ENCODE measurements around the gene SPEG.

Gene SPEG

DNA sequence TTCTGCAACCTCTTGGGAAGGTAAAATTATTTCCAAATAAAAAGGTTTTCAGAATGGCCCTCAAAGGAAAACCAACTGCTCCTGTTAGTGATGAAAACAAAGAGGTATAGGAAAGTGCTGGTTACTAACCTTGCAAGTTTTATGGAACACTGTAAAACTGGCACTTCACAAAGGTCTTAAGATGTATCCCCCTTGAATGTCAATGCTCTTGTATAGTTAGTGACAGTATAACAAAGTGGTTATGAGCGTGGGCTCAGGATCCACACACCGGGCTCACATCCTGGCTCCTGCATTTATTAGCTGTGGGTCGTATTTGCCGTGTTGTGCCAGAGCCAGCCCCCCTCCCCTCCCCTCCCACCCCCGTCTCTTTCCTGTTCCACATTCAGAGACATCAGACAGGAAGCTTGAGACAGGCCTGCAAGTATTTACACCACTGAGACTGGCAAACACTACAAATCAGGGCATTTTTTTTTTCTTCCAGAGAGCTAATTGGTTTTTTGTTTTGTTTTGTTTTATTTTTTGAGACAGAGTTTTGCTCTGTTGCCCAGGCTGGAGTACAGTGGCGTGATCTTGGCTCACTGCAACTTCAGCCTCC is 37.7 kb upstream of the SPEG start:
- Histone ChIP-seq H2BK15ac (ENCODE audit: low read length) (no peak overlapping the region), H3K4me1 (ENCODE audit: control insufficient read depth in 2 of 2, insufficient read depth in 1 of 2, low read depth in 1 of 2, low read length in 2 of 2) (peaks cover 2 to 3% of the 10 kb centered on the region in 2 donors), H3K27me3 (ENCODE audit: control insufficient read depth in 3 of 3, insufficient read depth in 3 of 3, low read depth in 1 of 3, low read length in 3 of 3) (peaks cover 0 to 19% (median 0%) of the 10 kb centered on the region in 3 experiments), H3K23ac (ENCODE audit: low read depth, low read length, poor library complexity) (no peak overlapping the region), H2BK12ac (ENCODE audit: low read length) (no peak overlapping the region), H4K91ac (ENCODE audit: low read depth, low read length, poor library complexity) (no peak overlapping the region), H3K4me3 (ENCODE audit: low read length in 2 of 2) (no peak overlapping the region), H3K18ac (ENCODE audit: low read length) (no peak overlapping the region), H2BK120ac (ENCODE audit: low read depth, low read length) (no peak overlapping the region), H3K79me1 (ENCODE audit: low read depth, low read length) (no peaks in the 10 kb centered on the region), H3K4ac (ENCODE audit: low read length) (no peak overlapping the region), H3K9ac (ENCODE audit: low read depth, low read length, poor library complexity) (no peak overlapping the region), H4K8ac (ENCODE audit: low read depth, low read length) (no peak overlapping the region), H3K9me3 (replicated peaks in 1 of 2; ENCODE audit: control insufficient read depth in 2 of 2, insufficient read depth in 1 of 2, low read depth in 1 of 2, low read length in 2 of 2) (no peaks in the 10 kb centered on the region), H3K36me3 (replicated peaks in 1 of 2; ENCODE audit: control insufficient read depth in 2 of 2, insufficient read depth in 2 of 2, low read length in 2 of 2) (no peaks in the 10 kb centered on the region), H2AK5ac (ENCODE audit: low read depth, low read length) (no peak overlapping the region), H3K27ac (replicated peaks; ENCODE audit: low read length) (no peak overlapping the region), H2AFZ (ENCODE audit: low read length) (no peak overlapping the region), H3K14ac (ENCODE audit: low read length) (no peak overlapping the region), H3K4me2 (ENCODE audit: insufficient read depth, low read length, poor library complexity, severe bottlenecking) (no peak overlapping the region), H2BK5ac (ENCODE audit: low read length) (no peak overlapping the region)
- DNase-seq (ENCODE audit: low spot score), result no peak
- WGBS, 2 donors (ENCODE audit: extremely low coverage in 2 of 2, insufficient read length in 2 of 2, insufficient replicate concordance in 1 of 2), result no CpG with 5 or more reads among the region's 6 CpGs

DNA sequence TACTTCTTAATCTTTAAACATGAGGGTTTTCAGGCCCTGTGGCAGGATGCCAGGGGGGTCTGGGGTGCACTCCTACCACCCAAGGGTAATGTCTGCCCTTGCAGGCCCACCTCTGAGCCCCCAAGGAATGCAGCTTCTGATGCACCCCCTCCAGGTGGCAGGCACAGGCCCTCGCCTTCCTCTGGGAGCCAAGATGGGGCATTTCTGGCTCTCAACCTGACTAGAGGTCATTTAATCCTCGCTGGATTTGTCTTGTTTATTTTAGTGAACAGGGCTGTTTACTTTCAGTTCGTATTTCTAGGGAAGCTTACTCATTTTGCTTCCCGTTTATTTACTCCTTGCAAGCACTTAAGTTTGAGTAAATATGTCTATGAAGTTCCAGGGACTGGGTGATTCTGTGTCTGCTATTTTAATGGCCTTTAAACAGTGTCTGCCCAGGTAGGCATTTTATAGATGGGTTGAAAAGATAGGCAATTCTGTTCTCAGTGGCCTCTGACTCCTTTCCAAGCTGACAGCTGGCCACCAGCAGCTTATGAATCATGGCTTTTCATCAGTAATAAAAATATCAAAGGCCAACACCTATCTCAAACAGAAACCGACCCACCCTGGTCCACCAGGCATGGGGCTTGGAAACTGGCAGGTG is 35.8 kb upstream of the SPEG start:
- Histone ChIP-seq H3K9me3 (replicated peaks in 1 of 2; ENCODE audit: control insufficient read depth in 2 of 2, insufficient read depth in 1 of 2, low read depth in 1 of 2, low read length in 2 of 2) (no peaks in the 10 kb centered on the region), H3K27ac (replicated peaks; ENCODE audit: low read length) (no peak overlapping the region), H3K4me3 (ENCODE audit: low read length in 2 of 2) (no peak overlapping the region), H3K79me1 (ENCODE audit: low read depth, low read length) (no peaks in the 10 kb centered on the region), H3K27me3 (ENCODE audit: control insufficient read depth in 3 of 3, insufficient read depth in 3 of 3, low read depth in 1 of 3, low read length in 3 of 3) (peaks cover 0 to 23% (median 0%) of the 10 kb centered on the region in 3 experiments), H3K36me3 (replicated peaks in 1 of 2; ENCODE audit: control insufficient read depth in 2 of 2, insufficient read depth in 2 of 2, low read length in 2 of 2) (no peaks in the 10 kb centered on the region), H2BK12ac (ENCODE audit: low read length) (no peak overlapping the region), H2AFZ (ENCODE audit: low read length) (no peak overlapping the region), H3K9ac (ENCODE audit: low read depth, low read length, poor library complexity) (no peak overlapping the region), H3K18ac (ENCODE audit: low read length) (no peak overlapping the region), H3K4me1 (ENCODE audit: control insufficient read depth in 2 of 2, insufficient read depth in 1 of 2, low read depth in 1 of 2, low read length in 2 of 2) (peaks cover 8 to 10% of the 10 kb centered on the region in 2 donors), H4K91ac (ENCODE audit: low read depth, low read length, poor library complexity) (no peak overlapping the region), H3K14ac (ENCODE audit: low read length) (no peak overlapping the region), H2BK15ac (ENCODE audit: low read length) (no peak overlapping the region), H3K4me2 (ENCODE audit: insufficient read depth, low read length, poor library complexity, severe bottlenecking) (no peak overlapping the region), H2BK5ac (ENCODE audit: low read length) (no peak overlapping the region), H3K4ac (ENCODE audit: low read length) (no peak overlapping the region), H2BK120ac (ENCODE audit: low read depth, low read length) (no peak overlapping the region), H3K23ac (ENCODE audit: low read depth, low read length, poor library complexity) (no peak overlapping the region), H4K8ac (ENCODE audit: low read depth, low read length) (no peak overlapping the region), H2AK5ac (ENCODE audit: low read depth, low read length) (no peak overlapping the region)
- no CpG with 5 or more reads among the region's 5 CpGs for WGBS, 2 donors (ENCODE audit: extremely low coverage in 2 of 2, insufficient read length in 2 of 2, insufficient replicate concordance in 1 of 2)
- DNase-seq (ENCODE audit: low spot score), result no peak

DNA sequence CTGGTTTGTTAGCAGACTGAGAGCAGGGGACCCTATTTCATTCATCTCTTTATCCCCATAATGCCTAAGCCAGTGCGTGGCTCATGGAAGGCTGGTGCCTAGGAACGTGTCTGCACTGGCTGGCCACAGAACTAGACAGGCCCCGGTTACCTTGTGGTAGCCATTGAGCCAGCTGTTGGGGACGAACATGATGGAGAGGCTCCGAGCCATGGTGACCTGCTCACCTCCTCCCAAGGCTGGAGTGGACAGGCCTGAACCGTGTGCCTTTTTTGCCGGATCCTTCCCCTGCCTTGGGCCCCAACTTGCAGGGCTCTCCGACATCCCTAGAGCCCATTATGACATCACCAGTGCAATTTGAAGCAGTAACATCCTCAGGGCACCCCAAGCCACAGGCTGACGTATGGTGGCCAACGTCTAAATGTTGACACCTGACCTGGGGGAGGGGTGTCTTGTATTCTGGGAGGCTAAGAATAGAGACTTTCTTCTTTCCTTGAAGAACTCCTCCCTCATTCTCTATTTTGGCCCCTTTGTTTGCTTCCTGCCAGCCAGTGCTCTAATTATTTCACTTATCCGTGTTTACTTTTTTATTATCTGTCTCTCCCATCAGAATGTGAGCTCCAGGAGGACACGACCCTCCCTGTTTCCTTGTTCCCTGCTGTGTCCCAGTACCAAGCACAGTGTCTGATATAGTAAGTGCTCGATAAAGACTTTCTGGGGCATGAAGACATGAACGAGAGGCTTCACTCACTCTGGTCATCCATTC is 34.7 kb upstream of the SPEG start:
- H3K4me2 ChIP-seq (ENCODE audit: insufficient read depth, low read length, poor library complexity, severe bottlenecking), result no peak overlapping the region
- no peaks in the 10 kb centered on the region for H3K79me1 ChIP-seq (ENCODE audit: low read depth, low read length)
- H3K27me3 ChIP-seq (ENCODE audit: control insufficient read depth in 3 of 3, insufficient read depth in 3 of 3, low read depth in 1 of 3, low read length in 3 of 3), result peaks cover 0 to 30% (median 0%) of the 10 kb centered on the region in 3 experiments
- H2BK12ac ChIP-seq (ENCODE audit: low read length), result no peak overlapping the region
- H3K9ac ChIP-seq (ENCODE audit: low read depth, low read length, poor library complexity), result no peak overlapping the region
- no peak for DNase-seq (ENCODE audit: low spot score)
- H3K18ac ChIP-seq (ENCODE audit: low read length), result no peak overlapping the region
- no peak overlapping the region for H3K23ac ChIP-seq (ENCODE audit: low read depth, low read length, poor library complexity)
- H4K91ac ChIP-seq (ENCODE audit: low read depth, low read length, poor library complexity), result no peak overlapping the region
- no peak overlapping the region for H2AFZ ChIP-seq (ENCODE audit: low read length)
- no peak overlapping the region for H2BK5ac ChIP-seq (ENCODE audit: low read length)
- H3K27ac ChIP-seq (replicated peaks; ENCODE audit: low read length), result no peak overlapping the region
- no peak overlapping the region for H3K14ac ChIP-seq (ENCODE audit: low read length)
- no peaks in the 10 kb centered on the region for H3K9me3 ChIP-seq (replicated peaks in 1 of 2; ENCODE audit: control insufficient read depth in 2 of 2, insufficient read depth in 1 of 2, low read depth in 1 of 2, low read length in 2 of 2)
- no peak overlapping the region for H2BK15ac ChIP-seq (ENCODE audit: low read length)
- H3K4me3 ChIP-seq (ENCODE audit: low read length in 2 of 2), result no peak overlapping the region
- no peaks in the 10 kb centered on the region for H3K36me3 ChIP-seq (replicated peaks in 1 of 2; ENCODE audit: control insufficient read depth in 2 of 2, insufficient read depth in 2 of 2, low read length in 2 of 2)
- no peak overlapping the region for H2AK5ac ChIP-seq (ENCODE audit: low read depth, low read length)
- no peak overlapping the region for H3K4ac ChIP-seq (ENCODE audit: low read length)
- peaks cover 8 to 10% of the 10 kb centered on the region in 2 donors for H3K4me1 ChIP-seq (ENCODE audit: control insufficient read depth in 2 of 2, insufficient read depth in 1 of 2, low read depth in 1 of 2, low read length in 2 of 2)
- no peak overlapping the region for H4K8ac ChIP-seq (ENCODE audit: low read depth, low read length)
- no CpG with 5 or more reads among the region's 14 CpGs for WGBS, 2 donors (ENCODE audit: extremely low coverage in 2 of 2, insufficient read length in 2 of 2, insufficient replicate concordance in 1 of 2)
- no peak overlapping the region for H2BK120ac ChIP-seq (ENCODE audit: low read depth, low read length)

DNA sequence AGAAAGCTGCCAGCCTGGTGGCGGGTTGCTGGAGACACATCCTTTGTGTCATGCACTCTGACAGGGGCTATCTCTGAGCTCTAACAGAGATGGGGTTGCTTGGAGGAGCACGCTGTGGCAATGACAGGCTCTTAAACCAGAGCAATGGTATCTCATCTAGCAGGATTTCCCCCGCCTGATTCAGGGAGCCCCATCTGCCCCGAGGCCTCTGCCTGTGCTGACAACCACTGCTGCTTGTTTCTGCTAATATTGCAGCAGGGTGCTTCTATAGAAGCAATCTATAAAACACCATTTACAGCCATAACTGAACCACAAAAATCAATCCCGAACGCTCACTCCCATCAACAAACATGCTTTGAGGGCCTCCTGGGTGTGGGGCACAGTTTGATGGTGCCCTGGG is 34.1 kb upstream of the SPEG start:
- H4K91ac ChIP-seq (ENCODE audit: low read depth, low read length, poor library complexity), result no peak overlapping the region
- no peak overlapping the region for H3K4ac ChIP-seq (ENCODE audit: low read length)
- H3K23ac ChIP-seq (ENCODE audit: low read depth, low read length, poor library complexity), result no peak overlapping the region
- H2BK120ac ChIP-seq (ENCODE audit: low read depth, low read length), result no peak overlapping the region
- H4K8ac ChIP-seq (ENCODE audit: low read depth, low read length), result no peak overlapping the region
- no peak overlapping the region for H2AFZ ChIP-seq (ENCODE audit: low read length)
- no peak overlapping the region for H3K18ac ChIP-seq (ENCODE audit: low read length)
- WGBS, 2 donors (ENCODE audit: extremely low coverage in 2 of 2, insufficient read length in 2 of 2, insufficient replicate concordance in 1 of 2), result no CpG with 5 or more reads among the region's 6 CpGs
- no peaks in the 10 kb centered on the region for H3K36me3 ChIP-seq (replicated peaks in 1 of 2; ENCODE audit: control insufficient read depth in 2 of 2, insufficient read depth in 2 of 2, low read length in 2 of 2)
- H3K27ac ChIP-seq (replicated peaks; ENCODE audit: low read length), result no peak overlapping the region
- H2BK5ac ChIP-seq (ENCODE audit: low read length), result no peak overlapping the region
- peaks cover 8 to 10% of the 10 kb centered on the region in 2 donors for H3K4me1 ChIP-seq (ENCODE audit: control insufficient read depth in 2 of 2, insufficient read depth in 1 of 2, low read depth in 1 of 2, low read length in 2 of 2)
- no peak overlapping the region for H3K4me2 ChIP-seq (ENCODE audit: insufficient read depth, low read length, poor library complexity, severe bottlenecking)
- peaks cover 0 to 28% (median 0%) of the 10 kb centered on the region in 3 experiments for H3K27me3 ChIP-seq (ENCODE audit: control insufficient read depth in 3 of 3, insufficient read depth in 3 of 3, low read depth in 1 of 3, low read length in 3 of 3)
- H2BK12ac ChIP-seq (ENCODE audit: low read length), result no peak overlapping the region
- no peak overlapping the region for H2BK15ac ChIP-seq (ENCODE audit: low read length)
- H3K4me3 ChIP-seq (ENCODE audit: low read length in 2 of 2), result no peak overlapping the region
- no peaks in the 10 kb centered on the region for H3K9me3 ChIP-seq (replicated peaks in 1 of 2; ENCODE audit: control insufficient read depth in 2 of 2, insufficient read depth in 1 of 2, low read depth in 1 of 2, low read length in 2 of 2)
- no peak overlapping the region for H3K14ac ChIP-seq (ENCODE audit: low read length)
- peak overlapping the region; percentile 40 for H2AK5ac ChIP-seq (ENCODE audit: low read depth, low read length)
- no peak for DNase-seq (ENCODE audit: low spot score)
- H3K79me1 ChIP-seq (ENCODE audit: low read depth, low read length), result no peaks in the 10 kb centered on the region
- H3K9ac ChIP-seq (ENCODE audit: low read depth, low read length, poor library complexity), result no peak overlapping the region
